ENCODE measurements around the gene CCL13.
"Not testable (repeated sequence)": the region's sequence is repeated elsewhere in the genome, so short reads cannot be mapped to it uniquely, and the experiment has no call there.

CCL13 gene

DNA sequence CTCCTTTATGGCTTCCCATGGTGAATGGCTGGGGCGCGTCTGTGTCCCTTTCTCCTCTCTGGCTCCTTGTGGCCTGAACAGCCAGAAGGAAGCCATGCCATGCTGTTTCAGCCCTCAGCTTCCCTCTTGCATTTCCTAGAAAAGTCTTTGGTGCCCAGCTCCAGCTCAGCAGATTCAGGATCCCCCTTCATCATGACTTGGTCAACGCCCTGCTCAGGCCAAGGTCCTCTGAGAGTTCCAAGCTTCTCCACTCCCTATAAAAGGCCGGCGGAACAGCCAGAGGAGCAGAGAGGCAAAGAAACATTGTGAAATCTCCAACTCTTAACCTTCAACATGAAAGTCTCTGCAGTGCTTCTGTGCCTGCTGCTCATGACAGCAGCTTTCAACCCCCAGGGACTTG, at the start of gene CCL13:
CCL13 (plus strand) TSS at position 287 of the 400 bp plus-strand sequence; CDS start at position 334, 47 bp downstream.
- DNase-seq, result no peak

DNA sequence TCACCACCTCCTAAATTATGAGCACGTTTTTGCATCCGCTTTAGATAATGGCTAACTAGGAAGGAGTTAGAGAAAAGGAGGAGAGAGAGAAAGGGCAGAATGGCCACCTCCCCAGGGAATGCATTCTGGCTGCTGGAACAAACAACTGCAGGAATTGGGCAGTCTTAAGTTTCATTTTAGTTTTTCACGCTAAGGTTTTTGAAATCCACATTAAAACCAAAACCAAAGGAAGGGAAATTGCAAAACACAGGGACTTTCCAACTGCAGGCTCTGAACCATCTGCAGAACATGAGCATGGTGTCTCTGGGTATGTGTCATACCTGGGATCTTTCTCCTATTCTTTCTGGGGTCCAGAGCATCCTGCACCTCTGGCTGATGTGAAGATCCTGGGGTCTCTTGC, 49.2 kb upstream of the CCL13 start:
- DNase-seq, result no peak

DNA sequence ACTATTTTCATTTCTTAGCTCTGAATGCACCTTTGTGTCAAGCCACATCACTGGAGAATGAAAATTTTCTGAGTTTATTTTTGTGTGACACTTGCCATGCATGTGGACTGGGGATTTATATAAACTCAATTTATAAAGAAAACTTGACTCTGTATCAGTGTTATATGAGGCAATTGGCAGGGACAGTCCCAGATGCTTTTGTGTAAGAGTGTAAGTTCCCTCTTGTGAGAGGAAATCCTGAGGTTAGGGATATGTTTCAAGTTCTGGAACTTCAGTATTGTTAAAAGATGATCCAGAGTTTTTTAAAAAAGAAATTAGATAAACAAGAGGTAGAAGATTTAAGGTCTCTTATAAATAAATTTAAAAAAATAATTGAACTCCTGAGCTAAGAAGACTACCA, 47.9 kb upstream of the CCL13 start:
- DNase-seq, result no peak

GRCh38 chr17:34311291-34311690, 45.0 kb upstream of the CCL13 start:
- DNase-seq, result no peak

GRCh38 chr17:34312080-34312479, 44.2 kb upstream of the CCL13 start:
- DNase-seq, result no peak

DNA sequence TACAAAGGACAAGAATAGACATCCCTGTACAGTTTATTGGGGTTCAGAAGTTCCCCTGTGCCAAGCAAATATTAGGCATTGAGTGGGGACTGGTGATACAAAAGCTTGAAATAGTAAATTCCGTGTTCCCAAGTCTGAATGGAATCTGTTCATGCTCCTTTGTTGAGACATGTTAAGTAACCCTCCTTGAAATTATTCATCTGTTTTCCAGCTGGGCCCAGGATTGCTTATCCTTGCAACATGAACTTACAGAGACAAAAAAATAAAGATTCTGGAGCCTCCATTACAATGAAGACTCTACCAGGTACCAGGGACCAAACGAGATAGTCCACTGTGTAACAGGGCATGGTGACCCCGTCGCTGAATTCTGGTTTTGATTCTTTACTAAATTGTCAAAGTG, 43.1 kb upstream of the CCL13 start:
- no peak for DNase-seq

GRCh38 chr17:34314279-34314678, 42.0 kb upstream of the CCL13 start:
- DNase-seq, result no peak

- no peak for DNase-seq
These were observed 37.8 kb upstream of the CCL13 start for GRCh38 chr17:34318474-34318873.

DNA sequence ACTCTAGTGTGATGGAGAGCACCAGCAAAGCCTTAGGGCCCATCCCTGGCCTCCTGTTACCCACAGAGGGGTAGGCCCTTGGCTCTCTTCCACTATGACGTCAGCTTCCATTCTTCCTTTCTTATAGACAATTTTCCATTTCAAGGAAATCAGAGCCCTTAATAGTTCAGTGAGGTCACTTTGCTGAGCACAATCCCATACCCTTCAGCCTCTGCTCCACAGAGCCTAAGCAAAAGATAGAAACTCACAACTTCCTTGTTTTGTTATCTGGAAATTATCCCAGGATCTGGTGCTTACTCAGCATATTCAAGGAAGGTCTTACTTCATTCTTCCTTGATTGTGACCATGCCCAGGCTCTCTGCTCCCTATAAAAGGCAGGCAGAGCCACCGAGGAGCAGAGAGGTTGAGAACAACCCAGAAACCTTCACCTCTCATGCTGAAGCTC, 37.2 kb upstream of the CCL13 start, which contains the start of gene CCL8:
CCL8 (plus strand) TSS at position 397 of the 445 bp plus-strand sequence. CDS start 67 bp downstream, outside the sequence.
- no peak for DNase-seq

DNA sequence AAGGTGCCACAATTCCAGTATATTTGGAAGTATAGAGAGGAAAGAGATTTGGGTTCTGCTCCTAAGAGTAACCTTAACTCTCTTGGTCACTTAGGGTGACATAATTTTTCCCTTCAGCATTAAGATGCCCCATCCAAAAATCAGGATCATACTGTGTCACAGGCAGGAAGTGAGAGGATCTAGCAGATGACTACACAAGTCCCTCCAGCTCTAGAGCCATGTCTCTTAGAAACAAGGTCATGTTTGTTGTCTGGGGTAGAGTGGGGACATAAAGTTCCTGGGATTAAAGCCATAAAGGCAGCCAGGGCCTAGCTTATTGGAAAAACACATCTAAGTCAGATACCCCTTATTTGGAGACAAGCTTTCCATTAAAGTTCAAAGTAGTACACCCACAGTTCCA, 34.3 kb upstream of the CCL13 start:
- no peak for DNase-seq

DNA sequence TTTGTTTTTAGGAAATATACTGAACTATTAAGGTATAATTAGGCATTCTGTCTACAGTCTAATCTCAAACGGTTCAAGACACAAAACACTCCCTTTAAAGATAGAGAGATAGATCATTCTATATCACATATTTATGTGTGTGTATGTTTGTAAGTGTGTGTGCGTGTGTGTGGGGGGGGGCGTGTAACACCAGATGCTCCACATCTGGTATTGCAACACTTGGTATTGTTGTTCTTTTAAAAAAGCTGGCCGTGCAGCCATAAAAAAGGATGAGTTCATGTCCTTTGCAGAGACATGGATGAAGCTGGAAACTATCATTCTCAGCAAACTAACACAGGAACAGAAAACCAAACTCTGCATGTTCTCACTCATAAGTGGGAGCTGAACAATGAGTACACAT, 28.7 kb upstream of the CCL13 start:
- not testable (repeated sequence) for DNase-seq

GRCh38 chr17:34337701-34338100, 18.6 kb upstream of the CCL13 start:
- no peak for DNase-seq

DNA sequence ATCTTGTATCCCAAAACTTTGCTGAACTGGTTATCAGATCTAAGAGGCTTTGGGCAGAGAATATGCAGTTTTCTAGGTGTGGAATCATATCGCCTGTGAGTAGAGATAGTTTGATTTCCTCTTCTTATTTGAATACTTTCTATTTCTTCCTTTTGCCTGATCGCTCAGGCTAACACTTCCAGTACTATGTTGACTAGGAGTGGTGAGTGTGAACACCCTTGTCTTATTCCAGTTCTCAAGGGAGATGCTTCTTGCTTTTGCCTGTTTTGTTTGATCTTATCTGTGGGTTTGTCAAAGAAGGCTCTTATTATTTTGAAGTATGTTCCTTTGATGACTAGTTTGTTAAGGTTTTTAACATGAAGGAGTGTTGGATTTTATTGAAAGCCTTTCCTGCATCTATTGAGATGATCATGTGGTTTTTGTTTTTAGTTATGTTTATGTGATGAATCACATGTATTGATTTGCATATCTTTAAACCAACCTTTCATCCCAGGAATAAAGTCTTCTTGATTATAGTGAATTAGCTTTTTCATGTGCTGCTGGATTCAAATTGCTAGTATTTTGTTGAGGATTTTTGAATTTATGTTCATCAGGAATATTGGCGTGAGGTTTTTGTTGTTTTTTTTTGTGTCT, 17.0 kb upstream of the CCL13 start:
- no peak for DNase-seq

GRCh38 chr17:34341916-34342315, 14.4 kb upstream of the CCL13 start:
- DNase-seq, result no peak

DNA sequence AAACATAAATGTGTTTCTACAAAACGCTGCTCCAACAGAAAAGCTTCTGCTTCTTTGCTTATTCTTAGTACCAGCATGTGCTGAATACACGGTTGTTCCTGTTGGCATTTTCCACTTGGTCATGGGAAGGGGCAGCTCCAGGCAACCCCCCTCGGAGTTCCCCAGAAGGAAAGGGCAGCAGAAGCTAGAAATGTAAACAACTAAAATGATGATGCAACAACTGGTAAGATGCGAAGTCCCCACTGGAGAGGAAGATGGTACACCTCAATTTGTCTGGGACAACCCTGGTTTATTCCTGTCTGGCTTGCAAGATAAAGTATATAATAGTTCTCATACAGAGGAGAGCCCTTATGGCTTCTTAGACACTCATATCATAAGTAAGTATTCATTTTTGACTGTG, 9.2 kb upstream of the CCL13 start:
- DNase-seq, result no peak

GRCh38 chr17:34349751-34350150, 6.5 kb upstream of the CCL13 start:
- no peak for DNase-seq

- DNase-seq, result no peak
These were observed 5.2 kb upstream of the CCL13 start for GRCh38 chr17:34351096-34351495.

GRCh38 chr17:34352191-34352590, 4.1 kb upstream of the CCL13 start:
- no peak for DNase-seq

- DNase-seq, result no peak
These were observed 1.6 kb upstream of the CCL13 start for GRCh38 chr17:34354637-34355036.

- no peak for DNase-seq
These were observed 1.1 kb downstream of the CCL13 start for GRCh38 chr17:34357398-34357797.

GRCh38 chr17:34358631-34359030, 2.4 kb downstream of the CCL13 start:
- DNase-seq, result no peak

DNA sequence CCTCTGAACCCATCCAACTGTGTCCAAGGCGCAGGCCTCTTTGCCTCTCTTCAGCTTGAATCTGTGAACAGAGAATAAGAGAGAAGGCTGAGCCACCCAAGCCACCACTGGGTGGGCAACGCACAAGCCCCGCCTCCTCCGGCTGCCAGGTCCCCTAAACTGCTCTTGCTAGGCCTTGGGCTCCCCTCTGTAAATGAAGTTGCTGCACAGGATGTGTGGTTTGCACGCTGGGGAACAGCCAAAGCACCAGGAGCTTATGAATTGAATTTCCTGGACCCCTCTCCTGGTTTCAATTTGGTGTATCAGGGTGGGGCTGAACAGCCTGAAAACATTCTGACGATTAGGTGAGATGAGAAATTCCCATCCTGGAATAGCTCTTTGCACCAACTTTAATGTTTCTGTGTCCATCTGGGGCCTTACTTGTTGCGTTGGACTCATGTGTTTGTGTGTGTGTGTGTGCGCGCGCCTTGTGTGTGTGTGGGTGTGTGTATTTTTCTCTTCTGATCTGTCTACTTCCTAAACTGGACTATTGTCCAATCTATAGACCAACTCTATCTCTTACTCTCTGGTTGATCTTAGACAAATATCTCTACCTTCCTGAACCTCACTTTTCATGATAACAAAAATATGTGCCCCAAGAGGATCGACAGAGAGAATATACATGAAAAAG, 4.5 kb downstream of the CCL13 start:
- no peak for DNase-seq

GRCh38 chr17:34361478-34362061, 5.3 kb downstream of the CCL13 start:
- peak; percentile 75 for DNase-seq

- no peak for DNase-seq
These were observed 6.9 kb downstream of the CCL13 start, which contains the start of gene CCL1 for GRCh38 chr17:34363183-34363661. TSS of gene CCL1 (minus strand) at chr17:34363233. CDS start at chr17:34363161, 72 bp downstream.
